GM18909 (cell line): ENCODE measurements around the gene TIAM1.

Experiments used
- ATAC-seq: cut with Tn5 transposase; IDR thresholded peaks from one replicate; pipeline ENCODE4 v1.9.1; 2021; ENCODE audit warnings: mild to moderate bottlenecking; ENCODE audit not compliant: unreplicated experiment, poor library complexity

TIAM1 gene

GRCh38 chr21:31182231-31183140 lies 161.6 kb downstream of the TIAM1 start:
- ATAC-seq: no peak

- no peak for ATAC-seq
Measured at GRCh38 chr21:31181082-31181750, 162.8 kb downstream of the TIAM1 start.

- no peak for ATAC-seq
Measured at GRCh38 chr21:31180256-31181081, 163.6 kb downstream of the TIAM1 start.

GRCh38 chr21:31176725-31177124 lies 167.3 kb downstream of the TIAM1 start:
- ATAC-seq: no peak

- ATAC-seq: no peak
Measured at GRCh38 chr21:31176080-31176551, 167.9 kb downstream of the TIAM1 start.

GRCh38 chr21:31173881-31174555 lies 170.0 kb downstream of the TIAM1 start:
- no peak for ATAC-seq

GRCh38 chr21:31172328-31172727 lies 171.7 kb downstream of the TIAM1 start:
- no peak for ATAC-seq

GRCh38 chr21:31164713-31165694 lies 179.1 kb downstream of the TIAM1 start:
- no peak for ATAC-seq

GRCh38 chr21:31162827-31163226 lies 181.2 kb downstream of the TIAM1 start:
- no peak for ATAC-seq

GRCh38 chr21:31162079-31162699 lies 181.9 kb downstream of the TIAM1 start:
- no peak for ATAC-seq

GRCh38 chr21:31161157-31161556 lies 182.9 kb downstream of the TIAM1 start:
- ATAC-seq: no peak

GRCh38 chr21:31159808-31160207 lies 184.3 kb downstream of the TIAM1 start:
- no peak for ATAC-seq

- ATAC-seq: no peak
Measured at GRCh38 chr21:31158789-31159581, 185.1 kb downstream of the TIAM1 start.

- no peak for ATAC-seq
Measured at GRCh38 chr21:31157756-31158155, 186.3 kb downstream of the TIAM1 start.

GRCh38 chr21:31156662-31157061 lies 187.4 kb downstream of the TIAM1 start:
- no peak for ATAC-seq

- ATAC-seq: no peak
Measured at GRCh38 chr21:31156169-31156568, 187.9 kb downstream of the TIAM1 start.

GRCh38 chr21:31151156-31152045 lies 192.7 kb downstream of the TIAM1 start:
- no peak for ATAC-seq
